Endothelial cell (in vitro differentiated cells): ENCODE measurements around the gene IRX2. TPM values are rescaled to one million over a fixed set of nuclear protein-coding genes. Genes with fewer than 3 reads are reported as not detected.

ENCODE experiments used
- DNase-seq: peaks from one replicate; pipeline ENCODE4 v3.0.0; 2021; ENCODE audit warnings: low spot score
- H3K27ac Mint-ChIP-seq: one replicate; pipeline ENCODE4 v1.8.0; 2021; ENCODE audit warnings: mixed read lengths, inconsistent platforms; ENCODE audit not compliant: unreplicated experiment
- H3K27me3 Mint-ChIP-seq: one replicate; pipeline ENCODE4 v1.8.0; 2021; ENCODE audit warnings: mild to moderate bottlenecking, moderate library complexity, mixed read lengths, inconsistent platforms; ENCODE audit not compliant: unreplicated experiment
- H3K36me3 Mint-ChIP-seq: one replicate; pipeline ENCODE4 v1.8.0; 2021; ENCODE audit warnings: mild to moderate bottlenecking, low read depth, mixed read lengths, inconsistent platforms; ENCODE audit not compliant: unreplicated experiment
- H3K4me1 Mint-ChIP-seq: one replicate; pipeline ENCODE4 v1.8.0; 2021; ENCODE audit warnings: mild to moderate bottlenecking, mixed read lengths, inconsistent platforms; ENCODE audit not compliant: unreplicated experiment
- H3K4me3 Mint-ChIP-seq: one replicate; pipeline ENCODE4 v1.8.0; 2021; ENCODE audit warnings: mild to moderate bottlenecking, mixed read lengths, inconsistent platforms; ENCODE audit not compliant: unreplicated experiment
- H3K9me3 Mint-ChIP-seq: one replicate; pipeline ENCODE4 v1.8.0; 2021; ENCODE audit warnings: mixed read lengths, inconsistent platforms; ENCODE audit not compliant: unreplicated experiment
- CTCF ChIP-seq: fragments of 200-600 bp; sonication (generic); IDR thresholded peaks from one replicate; pipeline ENCODE4 v1.5.0; 2021; ENCODE audit warnings: antibody characterized with exemption; ENCODE audit not compliant: unreplicated experiment
- total RNA-seq: library from RNA; stranded (reverse); fragmentation: NEBNext Ultra II Directional; extraction: Animal tissue kit (Norgen Biotek cat#: 25700); gene quantifications from one replicate; pipeline ENCODE4 v1.2.1, GENCODE V29; 2021; ENCODE audit not compliant: unreplicated experiment

IRX2 gene
- total RNA-seq, 1 donor from 2014 or later: 0.72 TPM

- Mint-ChIP-seq H3K4me1 (peaks cover 3% of the 10 kb centered on the region), H3K27ac (no peak overlapping the region), H3K9me3 (no peaks in the 10 kb centered on the region), H3K4me3 (no peak overlapping the region), H3K27me3 (peaks cover 14% of the 10 kb centered on the region), H3K36me3 (peaks cover 7% of the 10 kb centered on the region)
- TF ChIP-seq CTCF: no peak
- no peak for DNase-seq
Observed at GRCh38 chr5:2747363-2748162, 3.9 kb downstream of the IRX2 start.

- peaks cover 3% of the 10 kb centered on the region for H3K4me1 Mint-ChIP-seq
- H3K9me3 Mint-ChIP-seq: no peaks in the 10 kb centered on the region
- no peak overlapping the region for H3K27ac Mint-ChIP-seq
- DNase-seq: no peak
- no peak for TF ChIP-seq CTCF
- no peak overlapping the region for H3K4me3 Mint-ChIP-seq
- peaks cover 7% of the 10 kb centered on the region for H3K36me3 Mint-ChIP-seq
- peaks cover 11% of the 10 kb centered on the region for H3K27me3 Mint-ChIP-seq
Observed at GRCh38 chr5:2746561-2747032, 4.9 kb downstream of the IRX2 start.

GRCh38 chr5:2744485-2744884 is 7.0 kb downstream of the IRX2 start:
- no peak for DNase-seq
- Mint-ChIP-seq H3K4me1 (no peaks in the 10 kb centered on the region), H3K27ac (no peak overlapping the region), H3K36me3 (peaks cover 4% of the 10 kb centered on the region), H3K27me3 (peaks cover 7% of the 10 kb centered on the region), H3K9me3 (no peaks in the 10 kb centered on the region), H3K4me3 (no peak overlapping the region)
- no peak for TF ChIP-seq CTCF

GRCh38 chr5:2742921-2743679 is 8.4 kb downstream of the IRX2 start:
- Mint-ChIP-seq H3K4me1 (no peaks in the 10 kb centered on the region), H3K36me3 (no peaks in the 10 kb centered on the region), H3K9me3 (no peaks in the 10 kb centered on the region), H3K27me3 (peaks cover 4% of the 10 kb centered on the region), H3K27ac (no peak overlapping the region), H3K4me3 (no peak overlapping the region)
- no peak for TF ChIP-seq CTCF
- no peak for DNase-seq

GRCh38 chr5:2741956-2742355 is 9.5 kb downstream of the IRX2 start:
- no peaks in the 10 kb centered on the region for H3K36me3 Mint-ChIP-seq
- no peaks in the 10 kb centered on the region for H3K9me3 Mint-ChIP-seq
- no peak overlapping the region for H3K4me3 Mint-ChIP-seq
- H3K4me1 Mint-ChIP-seq: no peaks in the 10 kb centered on the region
- TF ChIP-seq CTCF: no peak
- H3K27me3 Mint-ChIP-seq: peaks cover 4% of the 10 kb centered on the region
- no peak overlapping the region for H3K27ac Mint-ChIP-seq
- no peak for DNase-seq
